ENCODE results near the gene MRPS18C.

The MRPS18C gene

DNA sequence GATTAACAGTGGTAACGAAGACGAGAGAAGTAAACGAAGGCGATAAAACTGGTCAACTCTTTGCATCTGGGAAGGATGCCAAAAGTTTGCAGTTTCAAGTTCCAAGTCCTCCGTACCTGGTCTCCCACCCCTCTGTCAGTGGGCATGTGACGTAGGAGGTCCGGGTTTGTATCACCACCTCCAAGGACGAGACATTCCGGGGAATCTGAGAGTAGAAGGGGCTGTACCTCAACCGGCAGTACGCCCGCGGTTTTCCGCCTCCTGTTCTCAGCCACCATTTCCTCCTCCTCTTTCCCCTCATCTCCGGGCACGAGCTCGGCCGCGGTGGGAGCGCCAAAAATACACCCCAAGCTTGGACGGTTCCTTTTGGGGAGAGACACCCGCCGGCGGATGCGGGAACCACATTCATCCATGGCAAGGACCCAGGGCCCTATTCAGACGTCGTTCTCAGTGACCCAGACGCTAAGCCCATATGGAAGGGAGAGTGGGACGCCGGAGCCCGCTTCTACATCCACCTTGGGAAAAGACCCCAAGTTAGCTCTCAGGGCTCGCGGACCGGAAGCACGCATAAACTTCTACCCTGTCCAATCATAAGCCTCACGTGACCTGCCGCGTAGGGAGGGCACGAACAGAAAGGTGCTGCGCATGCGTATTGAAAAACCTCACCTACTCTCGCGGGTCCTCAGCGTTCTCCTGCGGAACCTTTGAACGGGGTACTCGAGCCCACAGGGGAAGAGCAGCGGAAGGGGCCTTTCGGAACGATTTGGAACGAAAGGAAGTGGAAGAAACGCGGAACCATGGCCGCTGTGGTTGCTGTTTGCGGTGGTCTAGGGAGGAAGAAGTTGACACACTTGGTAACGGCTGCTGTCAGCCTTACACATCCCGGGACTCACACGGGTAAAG lies at the start of gene MRPS18C, which contains the start of gene HELQ:
MRPS18C (plus strand) TSS at position 778 of the 903 bp plus-strand sequence; CDS start at position 798, 20 bp downstream.
HELQ (minus strand) TSS at position 543 of the 903 bp plus-strand sequence; CDS start at position 413, 130 bp downstream.
- Mint-ChIP-seq H3K4me1 (peaks cover 43% of the 10 kb centered on the region), H3K27me3 (peaks cover 3% of the 10 kb centered on the region), H3K9me3 (no peaks in the 10 kb centered on the region), H3K27ac (peak within 1 kb of the TSS; percentile 99), H3K4me3 (peak within 1 kb of the TSS; percentile 99), H3K36me3 (ENCODE audit: low read depth) (peaks cover 63% of the 10 kb centered on the region)
- ATAC-seq (peak; percentile 95), DNase-seq (peak; percentile 93)

DNA sequence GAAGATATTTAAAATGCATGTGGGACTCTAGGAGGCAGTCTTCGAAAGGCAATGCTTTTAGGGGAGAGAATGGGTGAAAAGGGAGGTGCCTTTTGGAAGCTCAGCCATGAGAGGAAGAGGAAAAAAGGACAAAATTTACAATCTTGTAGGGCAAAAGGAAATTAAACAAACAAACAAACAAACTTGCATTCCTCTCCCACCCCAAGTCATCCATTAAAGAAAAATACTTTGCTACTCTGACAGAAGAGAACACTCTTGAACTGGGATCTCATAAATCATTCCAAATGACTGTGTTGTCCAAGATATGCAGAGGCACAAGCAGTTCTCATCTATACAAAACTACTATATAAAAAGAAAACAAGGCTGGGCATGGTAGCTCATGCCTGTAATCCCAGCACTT lies 47.0 kb upstream of the MRPS18C start:
- Mint-ChIP-seq H3K27me3 (no peaks in the 10 kb centered on the region), H3K4me1 (no peaks in the 10 kb centered on the region), H3K27ac (no peak overlapping the region), H3K9me3 (no peaks in the 10 kb centered on the region), H3K4me3 (no peak overlapping the region), H3K36me3 (ENCODE audit: low read depth) (peaks cover 15% of the 10 kb centered on the region)
- no peak for DNase-seq
- ATAC-seq: no peak

DNA sequence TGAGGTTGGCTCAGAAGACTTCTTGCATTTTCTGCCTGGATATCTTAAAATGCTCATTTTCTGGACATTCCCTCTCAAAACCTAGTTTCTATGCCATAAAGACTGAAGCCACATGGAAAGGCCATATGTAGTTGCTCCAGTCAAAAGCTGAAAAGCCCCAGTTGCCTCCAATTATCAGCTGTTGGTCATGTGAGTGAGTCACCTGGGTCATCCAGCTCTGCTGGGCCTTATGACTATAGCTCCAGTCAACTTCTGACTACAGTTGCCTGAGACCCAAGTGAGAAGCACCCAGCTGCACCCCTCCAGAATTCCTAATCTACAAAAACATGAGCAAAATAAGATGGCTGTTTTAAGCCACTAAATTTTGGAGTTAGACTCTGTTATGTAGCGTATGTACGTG lies 42.2 kb upstream of the MRPS18C start:
- Mint-ChIP-seq H3K9me3 (no peaks in the 10 kb centered on the region), H3K4me1 (no peaks in the 10 kb centered on the region), H3K36me3 (ENCODE audit: low read depth) (peaks cover 14% of the 10 kb centered on the region), H3K27me3 (no peaks in the 10 kb centered on the region), H3K4me3 (no peak overlapping the region), H3K27ac (no peak overlapping the region)
- ATAC-seq (no peak), DNase-seq (no peak)

DNA sequence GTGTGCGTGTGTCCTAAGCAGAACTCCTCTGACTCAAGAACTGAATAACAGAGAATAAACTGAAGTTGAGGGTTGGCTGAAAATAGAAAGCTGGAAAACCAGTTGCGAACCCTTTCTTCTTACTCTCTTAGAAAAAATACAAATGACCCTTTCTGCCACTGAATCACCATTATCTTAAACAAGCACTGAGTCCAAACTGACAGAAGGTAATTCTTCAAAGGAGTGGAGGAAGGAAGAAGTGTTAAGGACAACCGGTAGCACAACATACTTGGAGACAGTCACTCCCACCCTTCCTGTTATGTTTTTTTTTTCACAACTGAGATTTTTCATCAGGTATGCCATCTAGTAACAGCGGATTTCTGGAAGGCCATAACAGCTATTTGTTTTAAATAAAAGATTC lies 38.3 kb upstream of the MRPS18C start:
- DNase-seq (no peak), ATAC-seq (no peak)
- peaks cover 22% of the 10 kb centered on the region for H3K36me3 Mint-ChIP-seq (ENCODE audit: low read depth)
- no peak overlapping the region for H3K4me3 Mint-ChIP-seq
- no peaks in the 10 kb centered on the region for H3K27me3 Mint-ChIP-seq
- no peak overlapping the region for H3K27ac Mint-ChIP-seq
- no peaks in the 10 kb centered on the region for H3K9me3 Mint-ChIP-seq
- H3K4me1 Mint-ChIP-seq: no peaks in the 10 kb centered on the region

DNA sequence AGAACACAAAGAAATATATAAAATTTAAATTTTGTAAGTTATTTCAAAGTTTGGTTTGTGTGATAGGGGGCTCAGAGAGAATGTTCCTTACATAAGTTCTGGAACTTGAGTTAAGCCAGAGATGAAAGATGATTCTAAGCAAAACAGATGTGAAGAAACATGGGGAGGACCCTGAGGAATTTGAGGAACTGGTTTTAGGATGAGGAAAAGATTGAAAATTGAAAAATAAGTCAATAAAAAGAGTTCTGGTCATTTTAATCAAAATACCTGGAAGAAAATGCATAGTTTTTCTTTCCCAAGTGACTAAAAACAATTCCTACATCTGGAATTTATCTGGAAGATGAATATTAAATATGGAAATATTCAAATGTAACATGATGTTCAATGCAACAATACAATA lies 37.6 kb upstream of the MRPS18C start:
- Mint-ChIP-seq H3K27me3 (no peaks in the 10 kb centered on the region), H3K9me3 (no peaks in the 10 kb centered on the region)

DNA sequence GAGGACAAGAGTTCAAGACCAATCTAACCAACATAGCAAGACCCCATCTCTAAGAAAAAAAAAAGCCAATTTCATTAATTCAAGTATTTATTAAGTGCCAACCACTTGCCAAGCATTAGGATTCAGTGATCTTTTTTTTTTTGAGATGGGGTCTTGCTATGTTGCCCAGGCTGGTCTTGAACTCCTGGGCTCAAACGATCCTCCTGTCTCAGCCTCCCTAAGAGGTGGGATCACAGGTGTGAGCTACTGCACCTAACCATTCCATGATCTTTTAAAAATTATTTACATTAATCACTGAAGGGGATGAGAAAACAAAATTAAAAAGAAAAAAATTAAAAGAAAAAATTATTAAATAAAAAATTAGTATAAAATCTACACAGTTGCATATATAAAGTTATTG lies 24.7 kb upstream of the MRPS18C start:
- Mint-ChIP-seq H3K4me3 (no peak overlapping the region), H3K27me3 (no peaks in the 10 kb centered on the region), H3K9me3 (no peaks in the 10 kb centered on the region)

More for the DNA sequence above, 37.6 kb upstream of the MRPS18C start:
- H3K4me1 Mint-ChIP-seq: no peaks in the 10 kb centered on the region
- H3K36me3 Mint-ChIP-seq (ENCODE audit: low read depth): peaks cover 22% of the 10 kb centered on the region
- no peak overlapping the region for H3K4me3 Mint-ChIP-seq
- ATAC-seq: no peak
- H3K27ac Mint-ChIP-seq: no peak overlapping the region
- DNase-seq: no peak

DNA sequence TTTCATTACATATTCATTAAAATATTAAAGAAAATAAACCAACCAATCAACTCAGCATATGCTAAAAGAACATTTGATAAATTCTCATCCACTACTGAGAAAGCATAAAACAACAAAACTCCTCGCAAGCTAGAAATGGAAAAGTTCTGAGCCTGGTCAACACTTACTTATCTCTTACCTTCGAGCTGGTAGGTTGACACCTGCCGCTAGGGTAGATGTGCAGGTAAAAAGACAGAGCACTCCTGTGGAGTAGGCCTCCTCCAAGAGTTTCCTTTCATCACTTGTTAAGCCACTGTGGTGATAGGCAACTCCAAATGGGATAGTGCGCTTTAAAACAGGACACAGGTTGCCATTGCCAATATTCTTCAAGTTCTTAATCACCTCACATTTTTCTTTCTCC lies 19.2 kb upstream of the MRPS18C start:
- no peak for ATAC-seq
- Mint-ChIP-seq H3K27me3 (no peaks in the 10 kb centered on the region), H3K9me3 (no peaks in the 10 kb centered on the region), H3K36me3 (ENCODE audit: low read depth) (peaks cover 18% of the 10 kb centered on the region), H3K4me3 (no peak overlapping the region), H3K4me1 (peaks cover 3% of the 10 kb centered on the region), H3K27ac (no peak overlapping the region)
- DNase-seq: no peak

More for the DNA sequence above, 24.7 kb upstream of the MRPS18C start:
- H3K27ac Mint-ChIP-seq: no peak overlapping the region
- peaks cover 20% of the 10 kb centered on the region for H3K36me3 Mint-ChIP-seq (ENCODE audit: low read depth)
- ATAC-seq: no peak
- no peak for DNase-seq
- H3K4me1 Mint-ChIP-seq: peaks cover under 1% of the 10 kb centered on the region

DNA sequence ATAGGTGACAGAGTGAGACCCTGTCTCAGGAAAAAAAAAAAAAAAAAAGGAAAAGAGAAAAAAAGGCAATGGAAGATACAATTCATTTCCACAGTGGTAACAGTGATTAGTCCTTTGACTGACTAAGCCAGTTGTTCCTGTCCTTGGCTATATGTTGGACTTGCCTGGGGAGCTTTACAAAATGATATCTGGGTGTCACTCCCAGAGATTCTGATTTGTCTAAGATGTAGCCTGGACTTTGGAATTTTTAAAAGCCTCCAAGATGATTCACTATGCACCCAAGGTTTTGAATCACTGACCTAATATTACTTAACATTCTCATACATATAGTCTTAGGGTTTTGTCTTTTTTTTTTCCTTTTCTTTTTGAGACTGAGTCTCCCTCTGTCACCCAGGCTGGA lies 17.1 kb upstream of the MRPS18C start:
- Mint-ChIP-seq H3K27ac (no peak overlapping the region), H3K4me1 (peaks cover 3% of the 10 kb centered on the region), H3K4me3 (no peak overlapping the region), H3K36me3 (ENCODE audit: low read depth) (peaks cover 19% of the 10 kb centered on the region), H3K27me3 (no peaks in the 10 kb centered on the region), H3K9me3 (no peaks in the 10 kb centered on the region)
- DNase-seq (no peak), ATAC-seq (no peak)

DNA sequence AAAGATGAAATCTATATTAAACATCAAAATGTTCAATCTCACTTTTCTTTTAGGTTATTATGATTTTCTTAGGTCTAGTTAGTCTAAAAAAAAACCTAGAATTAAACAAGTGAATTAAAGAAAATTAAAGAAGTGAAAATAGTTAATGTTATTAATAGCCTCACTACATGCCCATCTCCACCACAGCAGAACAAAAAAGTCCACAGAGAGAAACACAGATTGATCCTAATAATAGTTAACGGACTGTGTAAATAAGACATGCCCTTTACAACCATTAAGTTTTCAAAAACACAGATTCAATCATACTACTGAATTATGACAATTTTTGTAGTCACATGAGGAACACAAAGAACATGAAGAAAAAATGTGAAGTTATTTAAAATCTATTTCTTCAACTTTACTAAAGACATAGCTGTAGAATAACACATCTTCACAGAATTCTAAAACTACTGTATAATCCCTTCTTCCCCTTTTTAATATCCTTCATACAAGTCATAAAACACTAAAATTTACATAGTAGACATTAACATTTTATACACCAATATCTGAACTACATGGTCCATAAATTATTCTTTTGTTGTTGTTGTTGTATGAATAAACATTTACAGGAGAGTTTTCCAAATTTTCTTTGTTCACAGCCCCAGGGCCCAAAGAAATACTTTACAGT lies 15.6 kb upstream of the MRPS18C start:
- Mint-ChIP-seq H3K9me3 (no peaks in the 10 kb centered on the region), H3K4me3 (no peak overlapping the region), H3K27ac (no peak overlapping the region), H3K4me1 (peaks cover 3% of the 10 kb centered on the region), H3K36me3 (ENCODE audit: low read depth) (peaks cover 24% of the 10 kb centered on the region), H3K27me3 (no peaks in the 10 kb centered on the region)
- ATAC-seq (no peak), DNase-seq (no peak)

DNA sequence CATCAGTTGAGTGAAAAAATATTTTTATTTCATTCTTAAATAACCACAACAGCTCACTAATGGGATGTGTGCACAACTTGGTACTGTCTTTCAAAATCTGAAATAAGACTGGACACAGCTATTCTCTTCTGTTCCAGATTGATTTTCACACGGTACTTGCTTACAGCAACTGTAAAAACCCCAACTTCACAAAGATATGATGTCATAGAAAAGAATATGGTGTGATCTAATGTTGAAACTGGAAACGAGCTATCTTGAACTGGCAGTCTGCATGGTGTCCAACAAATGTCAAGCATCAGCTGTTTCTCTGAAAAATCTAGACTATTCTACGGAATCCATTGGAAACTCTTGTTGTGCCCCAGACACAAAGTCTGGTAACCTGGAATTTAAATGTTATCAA lies 15.0 kb upstream of the MRPS18C start:
- Mint-ChIP-seq H3K27me3 (no peaks in the 10 kb centered on the region), H3K4me3 (no peak overlapping the region), H3K9me3 (no peaks in the 10 kb centered on the region), H3K27ac (no peak overlapping the region), H3K36me3 (ENCODE audit: low read depth) (peaks cover 22% of the 10 kb centered on the region), H3K4me1 (peaks cover 3% of the 10 kb centered on the region)
- ATAC-seq (no peak), DNase-seq (no peak)

DNA sequence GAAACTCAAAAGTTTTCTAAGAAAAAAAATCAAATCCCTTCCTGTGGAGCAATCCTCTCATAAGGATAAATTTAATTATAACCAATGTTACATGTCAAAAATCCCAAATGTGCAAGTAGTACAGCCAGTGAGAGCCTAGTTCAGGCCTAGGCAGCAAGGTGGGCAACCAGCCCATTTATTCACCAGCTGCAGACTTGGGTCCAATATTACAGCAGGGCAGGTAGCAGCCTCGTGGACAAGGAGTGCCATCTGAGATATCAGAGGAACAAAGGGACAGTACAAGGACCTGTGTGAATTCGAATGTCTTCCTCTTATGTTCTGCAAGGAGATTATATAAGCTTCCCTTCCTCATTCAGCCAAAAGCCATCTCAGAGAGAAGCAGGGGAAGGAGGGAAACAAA lies 6.8 kb upstream of the MRPS18C start:
- Mint-ChIP-seq H3K4me3 (no peak overlapping the region), H3K36me3 (ENCODE audit: low read depth) (peaks cover 36% of the 10 kb centered on the region), H3K9me3 (no peaks in the 10 kb centered on the region), H3K27ac (no peak overlapping the region), H3K4me1 (peaks cover 19% of the 10 kb centered on the region), H3K27me3 (no peaks in the 10 kb centered on the region)
- DNase-seq (no peak), ATAC-seq (no peak)

DNA sequence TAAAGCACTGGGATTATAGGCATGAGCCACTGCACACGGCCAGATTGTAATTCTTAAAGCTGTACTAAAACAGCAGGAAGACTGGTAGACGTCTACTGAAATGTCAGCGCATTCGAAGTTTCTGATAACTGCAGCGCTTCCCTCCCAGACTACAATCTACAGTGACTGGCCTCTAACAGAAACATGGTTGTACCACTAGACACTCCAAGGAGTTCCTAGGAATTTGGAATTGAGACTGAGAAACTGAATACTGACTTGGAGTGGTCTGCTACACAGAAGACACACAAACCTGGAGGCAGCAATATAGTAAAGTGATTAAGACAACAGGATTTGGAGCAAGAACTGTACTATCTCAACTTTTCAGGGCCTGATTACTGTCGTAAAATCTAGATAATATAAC lies 1.2 kb upstream of the MRPS18C start:
- Mint-ChIP-seq H3K4me3 (peak overlapping the region; percentile 99), H3K27ac (peak overlapping the region; percentile 99), H3K27me3 (peaks cover 3% of the 10 kb centered on the region), H3K4me1 (peaks cover 45% of the 10 kb centered on the region), H3K36me3 (ENCODE audit: low read depth) (peaks cover 58% of the 10 kb centered on the region), H3K9me3 (no peaks in the 10 kb centered on the region)
- DNase-seq (no peak), ATAC-seq (no peak)

DNA sequence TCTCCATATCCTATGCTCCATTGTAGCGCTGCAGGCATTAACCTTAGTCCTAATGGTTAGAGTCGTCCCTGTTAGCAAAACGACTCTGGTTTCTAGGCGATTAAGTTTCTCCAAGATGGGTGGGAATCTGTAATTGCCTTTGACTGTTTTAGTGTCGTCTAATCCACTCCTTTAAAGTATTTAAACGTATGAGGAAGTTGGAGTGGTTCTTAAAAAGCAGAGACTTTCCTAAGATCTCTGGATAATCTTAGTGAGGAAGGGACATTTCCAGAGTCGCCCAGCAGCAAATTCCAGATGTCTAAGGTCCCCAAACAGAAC lies 285 bp downstream of the MRPS18C start:
- Mint-ChIP-seq H3K27me3 (peaks cover 3% of the 10 kb centered on the region), H3K27ac (peak overlapping the region; percentile 99), H3K9me3 (no peaks in the 10 kb centered on the region), H3K4me3 (peak overlapping the region; percentile 99), H3K36me3 (ENCODE audit: low read depth) (peaks cover 66% of the 10 kb centered on the region), H3K4me1 (peaks cover 43% of the 10 kb centered on the region)
- ATAC-seq (no peak), DNase-seq (no peak)

DNA sequence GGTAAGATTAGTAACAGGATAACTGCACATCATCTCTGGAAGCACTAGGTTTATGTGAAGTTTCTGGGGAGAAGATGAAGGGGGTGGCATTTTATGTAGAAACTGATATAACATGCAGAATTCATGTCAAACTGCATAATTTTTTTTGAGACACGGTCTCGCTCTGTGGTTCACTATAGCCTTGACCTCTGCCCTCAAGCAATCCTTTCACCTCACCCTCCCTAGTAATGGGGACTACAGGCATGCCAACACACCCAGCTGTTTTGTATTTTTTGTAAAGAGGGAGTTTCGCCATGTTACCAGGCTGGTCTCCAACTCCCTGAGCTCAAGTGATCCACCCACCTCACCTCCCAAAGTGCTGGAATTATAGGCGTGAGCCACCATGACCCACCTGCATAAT lies 17.6 kb downstream of the MRPS18C start:
- H3K4me3 Mint-ChIP-seq: no peak overlapping the region
- peaks cover 3% of the 10 kb centered on the region for H3K4me1 Mint-ChIP-seq
- peaks cover 14% of the 10 kb centered on the region for H3K36me3 Mint-ChIP-seq (ENCODE audit: low read depth)
- no peak overlapping the region for H3K27ac Mint-ChIP-seq
- DNase-seq (no peak), ATAC-seq (no peak)
- no peaks in the 10 kb centered on the region for H3K9me3 Mint-ChIP-seq
- H3K27me3 Mint-ChIP-seq: no peaks in the 10 kb centered on the region

DNA sequence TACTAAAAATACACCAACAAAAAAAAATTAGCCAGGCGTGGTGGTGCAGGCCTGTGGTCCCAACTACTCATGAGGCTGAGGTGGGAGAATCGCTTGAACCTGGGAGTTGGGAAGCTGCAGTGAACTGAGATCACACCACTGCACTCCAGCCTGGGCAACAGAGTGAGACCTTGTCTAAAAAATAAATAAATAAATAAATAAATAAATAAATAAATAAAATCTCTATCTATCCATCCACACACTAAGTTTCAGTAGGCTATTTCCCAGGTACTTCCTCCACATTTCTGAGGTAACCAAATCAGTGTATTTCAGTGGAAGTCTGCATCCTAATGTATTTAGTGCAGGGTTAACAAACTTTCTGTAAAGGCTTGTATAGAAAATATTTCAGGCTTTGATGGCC lies 18.1 kb downstream of the MRPS18C start:
- Mint-ChIP-seq H3K4me1 (peaks cover 3% of the 10 kb centered on the region), H3K4me3 (no peak overlapping the region), H3K36me3 (ENCODE audit: low read depth) (peaks cover 14% of the 10 kb centered on the region), H3K9me3 (no peaks in the 10 kb centered on the region), H3K27me3 (no peaks in the 10 kb centered on the region), H3K27ac (no peak overlapping the region)
- ATAC-seq: no peak
- no peak for DNase-seq

Measured in activated naive CD8-positive, alpha-beta T cell treated with anti-CD3 and anti-CD28 coated beads, Interleukin-2, amount 50 U/mL, for 24 hours (primary cell).